ENCODE data around the gene IRF2BP2.

The IRF2BP2 gene

GRCh38 chr1:234624724-234625117, 14.7 kb upstream of the IRF2BP2 start:
- no peak for DNase-seq

DNA sequence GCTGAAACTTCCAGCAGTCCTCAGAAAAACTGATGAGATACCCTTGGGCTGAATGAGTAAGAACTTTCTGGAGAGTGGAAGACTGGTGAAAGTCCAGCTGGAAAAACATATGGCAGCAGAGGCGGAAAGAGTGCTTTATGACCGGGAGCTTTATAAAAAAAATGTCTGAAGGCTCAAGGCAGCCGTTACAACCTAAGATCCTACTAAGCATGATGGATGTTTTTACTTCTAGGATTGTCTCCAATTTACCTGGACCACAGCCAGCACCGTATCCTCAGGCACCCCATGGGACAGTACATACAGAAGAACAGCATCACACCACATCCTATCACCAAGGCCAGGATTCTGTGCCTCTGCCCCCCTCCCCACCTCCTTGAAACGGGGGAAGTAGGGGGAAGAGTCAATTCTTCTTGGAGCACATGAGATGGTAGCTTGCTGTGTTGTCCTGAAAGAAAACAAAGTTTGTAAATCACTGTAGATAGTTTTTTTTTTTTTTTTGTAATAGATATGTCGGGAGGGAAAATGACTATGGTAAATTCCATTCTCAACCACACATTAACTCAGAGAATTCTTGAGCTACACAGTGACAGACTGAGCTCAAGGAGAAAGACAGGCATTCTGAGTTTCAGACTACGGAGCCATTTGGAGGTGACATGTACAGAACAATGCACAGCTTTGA, 11.8 kb upstream of the IRF2BP2 start:
- peak; percentile 96 for DNase-seq
- Histone ChIP-seq H3K4me3 (ENCODE audit: low read depth, low read length) (no peak overlapping the region), H3K27ac (peak overlapping the region; percentile 51), H3K27me3 (ENCODE audit: insufficient read depth, low read depth, severe bottlenecking) (no peaks in the 10 kb centered on the region), H3K36me3 (no peaks in the 10 kb centered on the region), H3K9me3 (ENCODE audit: severe bottlenecking) (no peaks in the 10 kb centered on the region)
- TF ChIP-seq, protein P1, sequence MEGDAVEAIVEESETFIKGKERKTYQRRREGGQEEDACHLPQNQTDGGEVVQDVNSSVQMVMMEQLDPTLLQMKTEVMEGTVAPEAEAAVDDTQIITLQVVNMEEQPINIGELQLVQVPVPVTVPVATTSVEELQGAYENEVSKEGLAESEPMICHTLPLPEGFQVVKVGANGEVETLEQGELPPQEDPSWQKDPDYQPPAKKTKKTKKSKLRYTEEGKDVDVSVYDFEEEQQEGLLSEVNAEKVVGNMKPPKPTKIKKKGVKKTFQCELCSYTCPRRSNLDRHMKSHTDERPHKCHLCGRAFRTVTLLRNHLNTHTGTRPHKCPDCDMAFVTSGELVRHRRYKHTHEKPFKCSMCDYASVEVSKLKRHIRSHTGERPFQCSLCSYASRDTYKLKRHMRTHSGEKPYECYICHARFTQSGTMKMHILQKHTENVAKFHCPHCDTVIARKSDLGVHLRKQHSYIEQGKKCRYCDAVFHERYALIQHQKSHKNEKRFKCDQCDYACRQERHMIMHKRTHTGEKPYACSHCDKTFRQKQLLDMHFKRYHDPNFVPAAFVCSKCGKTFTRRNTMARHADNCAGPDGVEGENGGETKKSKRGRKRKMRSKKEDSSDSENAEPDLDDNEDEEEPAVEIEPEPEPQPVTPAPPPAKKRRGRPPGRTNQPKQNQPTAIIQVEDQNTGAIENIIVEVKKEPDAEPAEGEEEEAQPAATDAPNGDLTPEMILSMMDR (IDR thresholded peaks at IDR 0.05; ENCODE audit: low read depth, low read length), result no peak

More at GRCh38 chr1:234624724-234625117, 14.7 kb upstream of the IRF2BP2 start:
- no peak overlapping the region for H3K27ac ChIP-seq
- no peak overlapping the region for H3K4me3 ChIP-seq (ENCODE audit: low read depth, low read length)
- no peaks in the 10 kb centered on the region for H3K27me3 ChIP-seq (ENCODE audit: insufficient read depth, low read depth, severe bottlenecking)
- H3K9me3 ChIP-seq (ENCODE audit: severe bottlenecking), result no peaks in the 10 kb centered on the region
- no peaks in the 10 kb centered on the region for H3K36me3 ChIP-seq
- TF ChIP-seq, protein P1 (IDR thresholded peaks at IDR 0.05; ENCODE audit: low read depth, low read length), result no peak

- Histone ChIP-seq H3K27ac (peak overlapping the region; percentile 51), H3K27me3 (ENCODE audit: insufficient read depth, low read depth, severe bottlenecking) (no peaks in the 10 kb centered on the region), H3K36me3 (no peaks in the 10 kb centered on the region), H3K4me3 (ENCODE audit: low read depth, low read length) (no peak overlapping the region), H3K9me3 (ENCODE audit: severe bottlenecking) (no peaks in the 10 kb centered on the region)
- DNase-seq, result no peak
- TF ChIP-seq, protein P1 (IDR thresholded peaks at IDR 0.05; ENCODE audit: low read depth, low read length), result no peak
These were observed 11.1 kb upstream of the IRF2BP2 start for GRCh38 chr1:234621127-234621468.

DNA sequence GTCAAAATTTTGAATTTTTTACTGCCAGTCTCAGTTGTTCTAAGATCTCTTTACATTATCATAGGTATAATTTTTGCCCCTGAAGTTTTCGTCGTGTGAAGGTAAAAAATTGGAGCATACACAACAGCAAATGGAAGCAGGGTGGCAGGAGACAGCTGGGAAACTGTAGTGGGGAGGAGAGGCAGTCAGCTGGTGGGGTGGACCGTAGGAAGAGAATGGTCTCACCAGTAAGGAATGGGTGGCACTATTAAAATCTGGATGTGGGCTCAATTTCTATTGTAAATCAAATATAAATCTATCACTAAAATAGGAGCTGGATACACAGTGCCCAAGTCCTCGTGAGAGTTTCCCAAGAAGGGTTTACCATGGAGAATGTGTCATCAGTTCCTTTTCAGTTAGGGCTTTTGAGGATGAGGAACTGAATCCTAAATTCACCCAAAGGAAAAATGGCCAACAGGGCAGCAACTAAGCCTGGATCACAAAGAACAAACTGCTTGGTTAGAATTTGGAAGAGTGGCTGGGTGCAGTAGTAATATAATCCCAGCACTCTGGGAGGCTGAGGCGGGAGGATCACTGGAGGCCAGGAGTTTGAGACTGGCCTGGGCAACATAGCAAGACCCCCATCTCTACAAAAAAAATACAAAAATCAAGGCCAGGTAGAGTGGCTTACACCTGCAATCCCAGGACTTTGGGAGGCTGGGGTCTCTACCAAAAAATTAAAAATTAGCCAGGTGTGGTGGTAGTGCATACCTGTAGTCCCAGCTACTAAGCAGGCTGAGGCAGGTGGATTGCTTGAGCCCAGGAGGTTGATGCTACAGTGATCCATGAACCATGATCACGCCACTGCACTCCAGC, 10.5 kb upstream of the IRF2BP2 start:
- Histone ChIP-seq H3K9me3 (ENCODE audit: severe bottlenecking) (no peaks in the 10 kb centered on the region), H3K27me3 (ENCODE audit: insufficient read depth, low read depth, severe bottlenecking) (no peaks in the 10 kb centered on the region), H3K27ac (peak overlapping the region; percentile 73), H3K36me3 (no peaks in the 10 kb centered on the region), H3K4me3 (ENCODE audit: low read depth, low read length) (peak overlapping the region; percentile 36)
- DNase-seq, result peak; percentile 71
- TF ChIP-seq, protein P1 (IDR thresholded peaks at IDR 0.05; ENCODE audit: low read depth, low read length), result 0 out of 2 replicates have a peak, but pooled peaks have one; percentile 13

- Histone ChIP-seq H3K27ac (peak overlapping the region; percentile 73), H3K9me3 (ENCODE audit: severe bottlenecking) (no peaks in the 10 kb centered on the region), H3K27me3 (ENCODE audit: insufficient read depth, low read depth, severe bottlenecking) (no peaks in the 10 kb centered on the region), H3K4me3 (ENCODE audit: low read depth, low read length) (peak overlapping the region; percentile 36), H3K36me3 (no peaks in the 10 kb centered on the region)
- TF ChIP-seq, protein P1 (IDR thresholded peaks at IDR 0.05; ENCODE audit: low read depth, low read length), result no peak
- DNase-seq, result no peak
These were observed 9.8 kb upstream of the IRF2BP2 start for GRCh38 chr1:234619794-234620247.

Data from WERI-Rb-1 (cell line).